Measurements from ENCODE around the gene SCART1. TPM values are rescaled to one million over a fixed set of nuclear protein-coding genes. Genes with fewer than 3 reads are reported as not detected.
A peak's percentile ranks its signal among the peaks of the same experiment; 100 is the strongest.

Gene SCART1
- total RNA-seq, 1 donor from 2014 or later, result 2.4 TPM

DNA sequence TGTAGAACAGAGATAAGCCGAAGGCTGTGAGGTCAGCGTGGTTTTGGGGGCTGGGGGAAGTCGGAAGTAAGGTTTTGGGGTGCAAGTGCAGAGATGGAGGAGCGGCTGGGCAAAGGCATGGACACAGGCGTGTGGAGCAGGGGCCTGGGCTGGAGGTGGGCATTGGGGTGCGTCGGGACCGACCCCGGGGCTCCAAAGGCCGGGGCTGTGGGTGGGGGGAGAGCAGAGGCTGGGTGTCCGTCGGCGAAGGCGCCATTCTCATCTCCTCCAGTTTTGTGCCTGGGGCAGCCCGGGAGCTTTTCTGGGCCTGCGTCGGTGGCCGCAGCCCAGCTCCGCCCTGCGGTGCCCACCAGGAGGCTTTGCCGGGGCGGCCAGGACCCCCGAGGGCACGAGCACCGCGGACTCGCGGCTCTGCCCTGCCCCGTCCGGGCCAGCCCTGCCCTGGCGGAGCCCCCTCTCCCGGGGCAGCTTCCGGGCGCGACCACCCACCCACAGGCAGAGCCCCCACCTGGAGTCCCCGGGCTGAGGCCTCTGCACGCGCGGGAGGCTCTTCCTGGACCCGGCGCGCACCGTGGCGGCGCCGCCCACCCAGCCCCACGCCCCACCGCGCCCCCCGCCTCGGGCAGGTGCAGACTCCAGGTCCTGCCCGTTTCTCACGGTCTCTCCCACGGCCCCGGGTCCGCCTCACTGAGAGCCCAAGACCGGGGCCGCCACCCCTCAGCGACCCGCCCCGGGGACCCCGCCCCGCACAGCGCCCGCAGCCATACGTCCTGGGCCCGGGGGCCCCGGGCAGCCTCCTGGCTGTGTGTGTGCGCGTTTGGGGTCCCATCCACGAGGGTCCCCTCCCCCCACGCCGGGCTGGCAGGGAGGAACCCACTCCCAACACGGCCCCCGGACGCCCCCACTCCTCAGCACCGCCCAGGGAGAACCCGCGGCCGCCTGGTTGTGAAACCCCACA lies 7.7 kb upstream of the SCART1 start:
- DNase-seq (ENCODE audit: low spot score), result peak; percentile 83
- Mint-ChIP-seq H3K36me3 (ENCODE audit: low read depth) (peaks cover 37% of the 10 kb centered on the region), H3K9me3 (ENCODE audit: low read depth) (peaks cover 32% of the 10 kb centered on the region), H3K27ac (ENCODE audit: unreplicated experiment) (no peak overlapping the region), H3K4me3 (ENCODE audit: unreplicated experiment) (no peak overlapping the region), H3K27me3 (ENCODE audit: low read depth) (peaks cover 2% of the 10 kb centered on the region), H3K4me1 (ENCODE audit: low read depth) (no peaks in the 10 kb centered on the region)
- TF ChIP-seq, protein P1, sequence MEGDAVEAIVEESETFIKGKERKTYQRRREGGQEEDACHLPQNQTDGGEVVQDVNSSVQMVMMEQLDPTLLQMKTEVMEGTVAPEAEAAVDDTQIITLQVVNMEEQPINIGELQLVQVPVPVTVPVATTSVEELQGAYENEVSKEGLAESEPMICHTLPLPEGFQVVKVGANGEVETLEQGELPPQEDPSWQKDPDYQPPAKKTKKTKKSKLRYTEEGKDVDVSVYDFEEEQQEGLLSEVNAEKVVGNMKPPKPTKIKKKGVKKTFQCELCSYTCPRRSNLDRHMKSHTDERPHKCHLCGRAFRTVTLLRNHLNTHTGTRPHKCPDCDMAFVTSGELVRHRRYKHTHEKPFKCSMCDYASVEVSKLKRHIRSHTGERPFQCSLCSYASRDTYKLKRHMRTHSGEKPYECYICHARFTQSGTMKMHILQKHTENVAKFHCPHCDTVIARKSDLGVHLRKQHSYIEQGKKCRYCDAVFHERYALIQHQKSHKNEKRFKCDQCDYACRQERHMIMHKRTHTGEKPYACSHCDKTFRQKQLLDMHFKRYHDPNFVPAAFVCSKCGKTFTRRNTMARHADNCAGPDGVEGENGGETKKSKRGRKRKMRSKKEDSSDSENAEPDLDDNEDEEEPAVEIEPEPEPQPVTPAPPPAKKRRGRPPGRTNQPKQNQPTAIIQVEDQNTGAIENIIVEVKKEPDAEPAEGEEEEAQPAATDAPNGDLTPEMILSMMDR (IDR thresholded peaks at IDR 0.05), result no peak

DNA sequence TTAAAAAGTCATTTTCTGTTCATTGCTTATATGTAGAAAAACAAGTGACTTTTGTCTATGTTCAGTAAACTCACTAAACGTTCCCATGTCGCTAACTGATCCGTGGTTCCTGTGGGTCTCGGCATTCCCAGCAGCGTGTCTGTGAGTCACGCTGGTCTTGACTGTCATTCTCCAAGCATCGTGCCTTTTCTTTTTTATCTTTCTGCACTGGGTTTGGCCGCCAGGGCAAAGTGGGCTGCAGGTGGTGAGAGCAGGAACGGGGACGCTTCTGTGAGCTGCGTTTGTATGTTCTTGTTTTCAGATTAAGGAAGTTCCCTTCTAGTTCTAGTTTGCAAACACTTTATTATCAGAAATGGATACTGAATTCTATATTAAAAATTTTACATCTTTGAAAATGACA lies 6.8 kb upstream of the SCART1 start:
- no peak for DNase-seq (ENCODE audit: low spot score)
- H3K4me1 Mint-ChIP-seq (ENCODE audit: low read depth), result no peaks in the 10 kb centered on the region

DNA sequence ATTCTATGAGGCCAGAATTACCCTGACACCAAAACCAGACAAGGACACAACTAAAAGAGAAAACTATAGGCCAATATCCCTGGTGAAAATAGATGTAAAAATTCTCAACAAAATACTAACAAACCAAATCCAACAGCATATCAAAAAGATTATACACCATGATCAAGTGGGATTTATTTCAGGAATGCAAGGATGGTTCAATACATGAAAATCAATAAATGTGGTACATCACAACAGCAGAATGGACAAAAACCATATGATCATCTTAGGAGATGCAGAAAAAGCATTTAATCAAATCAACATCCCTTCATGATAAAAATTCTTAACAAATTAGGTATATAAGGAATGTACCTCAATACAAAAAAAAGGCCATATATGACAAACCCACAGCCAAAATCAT lies 5.6 kb upstream of the SCART1 start:
- no peaks in the 10 kb centered on the region for H3K4me1 Mint-ChIP-seq (ENCODE audit: low read depth)
- DNase-seq (ENCODE audit: low spot score), result no peak
- peaks cover 37% of the 10 kb centered on the region for H3K9me3 Mint-ChIP-seq (ENCODE audit: low read depth)
- TF ChIP-seq, protein P1 (IDR thresholded peaks at IDR 0.05), result no peak
- no peak overlapping the region for H3K4me3 Mint-ChIP-seq (ENCODE audit: unreplicated experiment)
- H3K36me3 Mint-ChIP-seq (ENCODE audit: low read depth), result peaks cover 34% of the 10 kb centered on the region
- H3K27me3 Mint-ChIP-seq (ENCODE audit: low read depth), result peaks cover 2% of the 10 kb centered on the region
- no peak overlapping the region for H3K27ac Mint-ChIP-seq (ENCODE audit: unreplicated experiment)

More for the DNA sequence above, 6.8 kb upstream of the SCART1 start:
- TF ChIP-seq, protein P1 (IDR thresholded peaks at IDR 0.05), result no peak
- no peak overlapping the region for H3K4me3 Mint-ChIP-seq (ENCODE audit: unreplicated experiment)
- H3K36me3 Mint-ChIP-seq (ENCODE audit: low read depth), result peaks cover 37% of the 10 kb centered on the region
- H3K9me3 Mint-ChIP-seq (ENCODE audit: low read depth), result peaks cover 37% of the 10 kb centered on the region
- no peak overlapping the region for H3K27ac Mint-ChIP-seq (ENCODE audit: unreplicated experiment)
- peaks cover 2% of the 10 kb centered on the region for H3K27me3 Mint-ChIP-seq (ENCODE audit: low read depth)

DNA sequence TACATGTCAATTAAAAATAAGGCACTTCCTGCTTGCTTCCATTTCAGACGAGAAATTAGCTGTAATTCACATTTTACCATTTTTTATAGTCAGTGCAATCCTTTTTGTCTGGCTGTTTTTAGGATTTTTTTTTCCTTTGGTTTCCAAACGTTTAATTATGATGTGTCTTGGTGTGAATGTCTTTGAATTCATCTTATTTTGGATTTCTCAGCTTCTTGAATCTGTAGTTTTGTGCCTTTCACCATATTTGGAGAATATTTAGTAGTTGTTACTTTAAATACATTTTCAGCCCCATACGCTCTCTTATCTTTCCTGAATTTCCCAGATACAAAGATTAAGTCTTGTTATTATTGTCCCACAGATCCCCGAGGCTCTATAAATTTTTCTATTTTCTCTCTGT lies 2.4 kb upstream of the SCART1 start:
- H3K36me3 Mint-ChIP-seq (ENCODE audit: low read depth), result peaks cover 26% of the 10 kb centered on the region
- peaks cover 2% of the 10 kb centered on the region for H3K27me3 Mint-ChIP-seq (ENCODE audit: low read depth)
- DNase-seq (ENCODE audit: low spot score), result no peak
- H3K4me3 Mint-ChIP-seq (ENCODE audit: unreplicated experiment), result no peak overlapping the region
- H3K4me1 Mint-ChIP-seq (ENCODE audit: low read depth), result no peaks in the 10 kb centered on the region
- H3K27ac Mint-ChIP-seq (ENCODE audit: unreplicated experiment), result no peak overlapping the region
- peaks cover 34% of the 10 kb centered on the region for H3K9me3 Mint-ChIP-seq (ENCODE audit: low read depth)
- TF ChIP-seq, protein P1 (IDR thresholded peaks at IDR 0.05), result no peak

- DNase-seq (ENCODE audit: low spot score), result no peak
- peaks cover 18% of the 10 kb centered on the region for H3K36me3 Mint-ChIP-seq (ENCODE audit: low read depth)
- no peak overlapping the region for H3K27ac Mint-ChIP-seq (ENCODE audit: unreplicated experiment)
- H3K27me3 Mint-ChIP-seq (ENCODE audit: low read depth), result peaks cover 2% of the 10 kb centered on the region
- TF ChIP-seq, protein P1 (IDR thresholded peaks at IDR 0.05), result no peak
- H3K4me1 Mint-ChIP-seq (ENCODE audit: low read depth), result no peaks in the 10 kb centered on the region
- H3K9me3 Mint-ChIP-seq (ENCODE audit: low read depth), result peaks cover 26% of the 10 kb centered on the region
- H3K4me3 Mint-ChIP-seq (ENCODE audit: unreplicated experiment), result no peak overlapping the region
Measured at GRCh38 chr10:133452453-133452852, 1.3 kb upstream of the SCART1 start.

Data from chondrocyte (in vitro differentiated cells).